ENCODE measurements around the gene ADAM19. TPM values are rescaled to one million over a fixed set of nuclear protein-coding genes. Genes with fewer than 3 reads are reported as not detected.

Gene ADAM19
- total and polyA plus RNA-seq, 4 donors, result 3.1 to 17.6 (median 12.9) TPM

GRCh38 chr5:157471709-157472108 lies 103.9 kb downstream of the ADAM19 start:
- Histone ChIP-seq H3K36me3 (ENCODE audit: control insufficient read depth in 4 of 4, insufficient read depth in 4 of 4, low read length in 4 of 4) (no peaks in the 10 kb centered on the region), H3K4me1 (ENCODE audit: control insufficient read depth in 5 of 5, insufficient read depth in 5 of 5, low read length in 5 of 5) (peaks cover 0 to 9% (median 0%) of the 10 kb centered on the region in 5 donors), H3K9ac (ENCODE audit: insufficient read depth in 1 of 2, low read length in 2 of 2) (no peak overlapping the region), H3K27me3 (ENCODE audit: control insufficient read depth in 3 of 3, insufficient read depth in 3 of 3, low read length in 2 of 3) (no peaks in the 10 kb centered on the region), H3K9me3 (ENCODE audit: control insufficient read depth in 4 of 4, insufficient read depth in 3 of 4, low read length in 3 of 4) (no peaks in the 10 kb centered on the region), H3K4me3 (no peak overlapping the region), H3K27ac (ENCODE audit: low read depth in 1 of 2, low read length in 1 of 2) (no peak overlapping the region)
- ATAC-seq (ENCODE audit: insufficient read depth, low FRiP score) (no peak), DNase-seq (no peak)
- WGBS, 2 donors, result 96 to 100% methylated on average over 1 of the region's 1 CpG
- TF ChIP-seq CTCF (IDR thresholded peaks at IDR 0.05; ENCODE audit: control extremely low read depth, extremely low read depth), result no peak

DNA sequence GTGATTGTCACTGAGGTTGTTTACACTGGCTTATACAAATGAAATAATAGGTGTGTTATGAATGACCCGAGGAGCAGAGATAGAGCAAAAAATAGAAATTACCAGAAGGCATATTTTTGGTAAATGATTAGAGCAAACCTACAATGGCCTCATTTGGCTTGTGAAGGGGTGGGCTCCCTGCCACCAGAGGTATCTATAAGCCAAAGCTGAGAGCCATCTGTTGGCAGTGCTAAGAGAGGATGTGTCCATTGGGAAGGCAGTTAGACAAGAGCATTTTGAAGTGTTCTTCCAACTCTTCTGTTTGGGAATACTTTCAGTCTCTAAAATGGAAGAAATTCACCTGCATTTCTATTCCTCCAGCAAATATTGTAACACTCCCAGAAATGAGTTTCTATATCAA lies 104.9 kb downstream of the ADAM19 start:
- Histone ChIP-seq H3K27me3 (ENCODE audit: control insufficient read depth in 3 of 3, insufficient read depth in 3 of 3, low read length in 2 of 3) (no peaks in the 10 kb centered on the region), H3K4me3 (no peak overlapping the region), H3K9ac (ENCODE audit: insufficient read depth in 1 of 2, low read length in 2 of 2) (no peak overlapping the region), H3K9me3 (ENCODE audit: control insufficient read depth in 4 of 4, insufficient read depth in 3 of 4, low read length in 3 of 4) (no peaks in the 10 kb centered on the region), H3K27ac (ENCODE audit: low read depth in 1 of 2, low read length in 1 of 2) (no peak overlapping the region), H3K36me3 (ENCODE audit: control insufficient read depth in 4 of 4, insufficient read depth in 4 of 4, low read length in 4 of 4) (no peaks in the 10 kb centered on the region), H3K4me1 (ENCODE audit: control insufficient read depth in 5 of 5, insufficient read depth in 5 of 5, low read length in 5 of 5) (peaks cover 0 to 9% (median 0%) of the 10 kb centered on the region in 5 donors)
- 59 to 81% methylated on average over 1 of the region's 1 CpG for WGBS, 2 donors
- no peak for ATAC-seq (ENCODE audit: insufficient read depth, low FRiP score)
- TF ChIP-seq CTCF (IDR thresholded peaks at IDR 0.05; ENCODE audit: control extremely low read depth, extremely low read depth), result no peak
- DNase-seq, result no peak

DNA sequence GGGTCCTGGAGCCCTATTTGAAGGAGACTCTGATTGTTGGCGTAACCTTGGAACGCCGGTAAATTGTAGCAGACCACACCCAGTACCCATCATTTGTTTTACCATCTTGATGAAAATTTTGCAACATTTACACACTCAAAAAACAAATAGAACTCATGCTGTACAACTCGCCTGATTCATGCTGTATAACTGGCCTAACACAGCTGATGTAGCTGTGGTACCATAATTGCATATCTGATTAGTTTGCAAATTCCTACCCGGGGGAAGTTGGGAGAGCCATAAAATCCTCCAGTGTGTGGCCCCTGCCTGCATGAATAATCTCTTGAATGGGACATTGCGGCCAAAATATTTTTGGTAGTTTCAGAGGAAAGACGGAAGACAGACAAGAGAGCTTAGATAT lies 105.9 kb downstream of the ADAM19 start:
- no peak for TF ChIP-seq CTCF (IDR thresholded peaks at IDR 0.05; ENCODE audit: control extremely low read depth, extremely low read depth)
- DNase-seq, result no peak
- 82 to 90% methylated on average over 7 of the region's 7 CpGs for WGBS, 2 donors
- Histone ChIP-seq H3K9ac (ENCODE audit: insufficient read depth in 1 of 2, low read length in 2 of 2) (no peak overlapping the region), H3K27me3 (ENCODE audit: control insufficient read depth in 3 of 3, insufficient read depth in 3 of 3, low read length in 2 of 3) (no peaks in the 10 kb centered on the region), H3K4me3 (no peak overlapping the region), H3K36me3 (ENCODE audit: control insufficient read depth in 4 of 4, insufficient read depth in 4 of 4, low read length in 4 of 4) (no peaks in the 10 kb centered on the region), H3K9me3 (ENCODE audit: control insufficient read depth in 4 of 4, insufficient read depth in 3 of 4, low read length in 3 of 4) (no peaks in the 10 kb centered on the region), H3K4me1 (ENCODE audit: control insufficient read depth in 5 of 5, insufficient read depth in 5 of 5, low read length in 5 of 5) (peaks cover 0 to 9% (median 0%) of the 10 kb centered on the region in 5 donors), H3K27ac (ENCODE audit: low read depth in 1 of 2, low read length in 1 of 2) (no peak overlapping the region)
- ATAC-seq (ENCODE audit: insufficient read depth, low FRiP score), result no peak

DNA sequence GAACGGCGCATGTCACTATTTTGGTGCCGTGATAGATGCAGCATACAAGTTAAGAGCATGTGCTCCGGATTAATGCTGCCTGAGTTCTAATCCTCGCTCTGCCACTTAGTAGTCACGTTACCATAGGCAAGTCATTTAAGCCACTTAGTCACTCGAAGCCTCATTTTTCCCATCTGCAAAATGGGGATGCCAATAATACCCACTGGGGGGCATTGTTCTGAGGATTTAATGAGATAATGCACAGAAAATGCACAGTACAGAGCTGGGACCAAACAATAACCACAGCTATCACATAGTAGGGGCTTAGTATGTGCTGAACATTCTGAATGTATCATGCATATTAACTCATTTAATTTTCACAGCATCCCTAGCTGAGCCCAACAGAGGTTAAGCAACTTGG lies 106.5 kb downstream of the ADAM19 start:
- Histone ChIP-seq H3K4me3 (no peak overlapping the region), H3K36me3 (ENCODE audit: control insufficient read depth in 4 of 4, insufficient read depth in 4 of 4, low read length in 4 of 4) (no peaks in the 10 kb centered on the region), H3K4me1 (ENCODE audit: control insufficient read depth in 5 of 5, insufficient read depth in 5 of 5, low read length in 5 of 5) (peaks cover 0 to 9% (median 0%) of the 10 kb centered on the region in 5 donors), H3K9me3 (ENCODE audit: control insufficient read depth in 4 of 4, insufficient read depth in 3 of 4, low read length in 3 of 4) (no peaks in the 10 kb centered on the region), H3K9ac (ENCODE audit: insufficient read depth in 1 of 2, low read length in 2 of 2) (no peak overlapping the region), H3K27ac (ENCODE audit: low read depth in 1 of 2, low read length in 1 of 2) (no peak overlapping the region), H3K27me3 (ENCODE audit: control insufficient read depth in 3 of 3, insufficient read depth in 3 of 3, low read length in 2 of 3) (no peaks in the 10 kb centered on the region)
- 96 to 97% methylated on average over 7 of the region's 7 CpGs for WGBS, 2 donors
- ATAC-seq (ENCODE audit: insufficient read depth, low FRiP score) (no peak), DNase-seq (no peak)
- no peak for TF ChIP-seq CTCF (IDR thresholded peaks at IDR 0.05; ENCODE audit: control extremely low read depth, extremely low read depth)
